OCI-LY1 (cell line): ENCODE results near the gene SPATA17.

Source experiments
- H2AFZ ChIP-seq: fragments of 200-600 bp; sonication (generic), shearing (Covaris generic); 2 replicates; pipeline ENCODE4 v1.6.0; 2014; ENCODE audit warnings: antibody characterized with exemption, mild to moderate bottlenecking, low read length
- H3F3A ChIP-seq: fragments of 200-600 bp; sonication (generic), shearing (Covaris generic); 2 replicates; pipeline ENCODE4 v1.6.0; 2014; ENCODE audit warnings: mild to moderate bottlenecking, antibody characterized with exemption, low read length, moderate library complexity; ENCODE audit not compliant: insufficient read depth
- H3K27ac ChIP-seq: fragments of 200-600 bp; sonication (generic); 2 replicates; pipeline ENCODE4 v1.5.1; 2014; ENCODE audit warnings: low read length, mixed run types, mild to moderate bottlenecking, low read depth; ENCODE audit not compliant: poor library complexity, severe bottlenecking
- H3K27me3 ChIP-seq: fragments of 200-600 bp; sonication (generic); 2 replicates; pipeline ENCODE4 v1.6.0; 2014; ENCODE audit warnings: antibody characterized with exemption, mild to moderate bottlenecking, low read length, moderate library complexity; ENCODE audit not compliant: insufficient read depth
- H3K36me3 ChIP-seq: fragments of 200-600 bp; sonication (generic); 2 replicates; pipeline ENCODE4 v1.6.1; 2014; ENCODE audit warnings: mild to moderate bottlenecking, antibody characterized with exemption, low read length, moderate library complexity, mixed read lengths; ENCODE audit not compliant: insufficient read depth
- H3K4me1 ChIP-seq: fragments of 200-600 bp; sonication (generic); 2 replicates; pipeline ENCODE4 v1.5.1; 2014; ENCODE audit warnings: mild to moderate bottlenecking, low read length, moderate library complexity; ENCODE audit not compliant: insufficient read depth, severe bottlenecking
- H3K4me2 ChIP-seq: fragments of 200-600 bp; sonication (generic), shearing (Covaris generic); 2 replicates; pipeline ENCODE4 v1.6.1; 2014; ENCODE audit warnings: low read length
- H3K4me3 ChIP-seq: fragments of 200-600 bp; sonication (generic); 2 replicates; pipeline ENCODE4 v1.5.1; 2014; ENCODE audit warnings: low read length, low read depth, mild to moderate bottlenecking, mixed read lengths; ENCODE audit not compliant: poor library complexity, severe bottlenecking
- H3K79me2 ChIP-seq: fragments of 200-600 bp; shearing (Covaris generic); 2 replicates; pipeline ENCODE4 v1.6.1; 2016; ENCODE audit warnings: mixed run types, low read length, mixed read lengths; ENCODE audit not compliant: insufficient read depth
- H3K9ac ChIP-seq: fragments of 200-600 bp; sonication (generic), shearing (Covaris generic); 2 replicates; pipeline ENCODE4 v1.6.1; 2014; ENCODE audit warnings: mild to moderate bottlenecking, low read length, mixed read lengths
- H3K9me2 ChIP-seq: fragments of 200-600 bp; sonication (generic), shearing (Covaris generic); 2 replicates; pipeline ENCODE4 v1.6.1; 2014; ENCODE audit warnings: low read depth, mild to moderate bottlenecking, low read length, mixed read lengths
- H3K9me3 ChIP-seq: fragments of 200-600 bp; shearing (Covaris generic); 2 replicates; pipeline ENCODE4 v1.6.1; 2014; ENCODE audit warnings: low read length, mixed read lengths
- H4K20me1 ChIP-seq: fragments of 200-600 bp; sonication (generic), shearing (Covaris generic); 2 replicates; pipeline ENCODE4 v1.6.0; 2016; ENCODE audit warnings: mild to moderate bottlenecking, low read length; ENCODE audit not compliant: insufficient read depth
- CTCF ChIP-seq: fragments of 200-600 bp; sonication (generic), shearing (Covaris generic); IDR thresholded peaks from 2 replicates; pipeline ENCODE4 v1.5.1; 2017; ENCODE audit warnings: mild to moderate bottlenecking, antibody characterized with exemption, low read length, moderate library complexity, mixed read lengths
- EZH2 ChIP-seq: fragments of 200-600 bp; sonication (generic), shearing (Covaris generic); IDR thresholded peaks from 2 replicates; pipeline ENCODE4 v1.8.0; 2017; ENCODE audit warnings: borderline replicate concordance, mixed run types, mild to moderate bottlenecking, antibody characterized with exemption, low read length, moderate library complexity, mixed read lengths

SPATA17 gene

GRCh38 chr1:217712925-217713597, 81.9 kb downstream of the SPATA17 start:
- Histone ChIP-seq H3K9ac (no peak overlapping the region), H3F3A (no peaks in the 10 kb centered on the region), H3K4me2 (no peak overlapping the region), H2AFZ (no peak overlapping the region), H3K4me3 (no peak overlapping the region), H3K4me1 (no peaks in the 10 kb centered on the region), H4K20me1 (no peaks in the 10 kb centered on the region), H3K79me2 (no peaks in the 10 kb centered on the region), H3K9me2 (no peaks in the 10 kb centered on the region), H3K9me3 (no peaks in the 10 kb centered on the region), H3K27me3 (no peaks in the 10 kb centered on the region), H3K27ac (no peak overlapping the region), H3K36me3 (no peaks in the 10 kb centered on the region)
- TF ChIP-seq EZH2 (no peak), CTCF (no peak)

DNA sequence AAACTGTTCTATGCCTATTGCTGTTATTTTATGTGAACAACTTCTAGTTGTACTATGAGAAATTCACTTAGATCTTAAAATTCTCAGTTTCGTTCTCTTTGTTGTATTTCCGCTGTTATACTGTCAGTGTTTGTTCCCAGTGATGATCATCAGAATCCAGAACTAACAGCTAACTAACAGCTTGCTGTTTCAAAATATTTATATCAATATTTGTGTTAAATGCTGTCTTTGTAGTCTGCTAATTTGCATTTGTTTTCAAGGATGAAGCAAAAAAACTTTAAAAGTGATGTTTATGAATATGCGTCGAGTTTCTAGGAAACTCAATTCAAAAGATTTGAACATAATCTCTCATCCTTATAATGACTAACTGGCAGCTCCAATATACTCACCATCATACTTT, 84.5 kb downstream of the SPATA17 start:
- H3K9me2 ChIP-seq = no peaks in the 10 kb centered on the region
- H3K36me3 ChIP-seq = no peaks in the 10 kb centered on the region
- no peaks in the 10 kb centered on the region for H3K4me1 ChIP-seq
- H3K9me3 ChIP-seq = no peaks in the 10 kb centered on the region
- H3K4me3 ChIP-seq = no peak overlapping the region
- H3K79me2 ChIP-seq = no peaks in the 10 kb centered on the region
- no peak for TF ChIP-seq CTCF
- TF ChIP-seq EZH2 = no peak
- H3K9ac ChIP-seq = no peak overlapping the region
- H3K4me2 ChIP-seq = no peak overlapping the region
- no peaks in the 10 kb centered on the region for H3K27me3 ChIP-seq
- no peak overlapping the region for H3K27ac ChIP-seq
- no peak overlapping the region for H2AFZ ChIP-seq
- no peaks in the 10 kb centered on the region for H4K20me1 ChIP-seq
- no peaks in the 10 kb centered on the region for H3F3A ChIP-seq

GRCh38 chr1:217717959-217718358, 86.8 kb downstream of the SPATA17 start:
- H3F3A ChIP-seq = no peaks in the 10 kb centered on the region
- H3K4me2 ChIP-seq = no peak overlapping the region
- no peak overlapping the region for H3K9ac ChIP-seq
- H3K27ac ChIP-seq = no peak overlapping the region
- no peaks in the 10 kb centered on the region for H4K20me1 ChIP-seq
- H3K27me3 ChIP-seq = no peaks in the 10 kb centered on the region
- H3K4me3 ChIP-seq = no peak overlapping the region
- TF ChIP-seq CTCF (no peak), EZH2 (no peak)
- no peaks in the 10 kb centered on the region for H3K79me2 ChIP-seq
- no peaks in the 10 kb centered on the region for H3K36me3 ChIP-seq
- no peak overlapping the region for H2AFZ ChIP-seq
- H3K9me3 ChIP-seq = no peaks in the 10 kb centered on the region
- no peaks in the 10 kb centered on the region for H3K4me1 ChIP-seq
- H3K9me2 ChIP-seq = no peaks in the 10 kb centered on the region
